GM19438 (cell line): ENCODE data around the gene PWWP3B.
"Not testable (repeated sequence)": the region's sequence is repeated elsewhere in the genome, so short reads cannot be mapped to it uniquely, and the experiment has no call there.

Experiments
- ATAC-seq: cut with Tn5 transposase; IDR thresholded peaks from one replicate; pipeline ENCODE4 v1.9.1; 2021; ENCODE audit warnings: low read depth; ENCODE audit not compliant: unreplicated experiment

PWWP3B gene

DNA sequence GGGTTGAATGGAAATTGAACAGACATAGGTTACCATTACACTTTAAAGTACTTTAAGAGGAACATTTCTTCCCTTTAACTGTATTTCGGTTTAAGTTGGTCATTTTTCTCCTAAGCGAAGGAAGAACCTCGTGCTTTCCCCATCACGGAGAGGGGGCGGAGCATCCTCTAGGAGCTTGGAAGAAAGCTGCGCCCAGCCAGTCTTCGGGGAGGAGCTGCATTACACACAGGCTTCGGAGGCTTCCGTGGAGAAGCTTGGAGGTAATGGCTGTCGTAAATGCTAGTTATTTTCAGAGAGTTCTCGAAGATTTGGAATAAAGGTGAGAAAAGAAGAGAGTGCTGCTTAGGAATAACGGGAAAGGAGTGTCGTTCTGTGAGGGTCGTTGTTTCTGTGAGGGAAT lies at the start of gene PWWP3B:
Gene PWWP3B (plus strand): TSS at position 199 of the 400 bp plus-strand sequence. CDS start 37,128 bp downstream, outside the sequence.
- no peak for ATAC-seq

DNA sequence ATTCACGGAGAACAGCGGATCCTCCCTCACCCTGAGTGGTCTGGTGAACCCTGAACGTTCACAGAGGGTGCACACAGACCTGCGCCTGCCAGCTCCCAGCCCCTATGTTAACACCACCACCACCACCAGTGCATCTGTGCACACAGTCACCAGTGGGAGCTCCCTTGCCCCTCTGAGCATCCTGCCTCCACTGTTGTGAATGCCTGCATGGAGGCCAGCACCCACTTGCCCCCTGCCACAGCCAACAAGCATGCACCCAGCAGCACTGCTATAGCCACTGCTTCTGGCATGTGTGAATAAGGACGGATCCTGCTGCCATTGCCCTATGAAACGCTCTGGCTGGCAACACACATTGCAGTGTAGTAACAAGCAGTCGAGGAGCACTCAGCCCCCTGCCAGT lies 29.1 kb upstream of the PWWP3B start:
- ATAC-seq = no peak

DNA sequence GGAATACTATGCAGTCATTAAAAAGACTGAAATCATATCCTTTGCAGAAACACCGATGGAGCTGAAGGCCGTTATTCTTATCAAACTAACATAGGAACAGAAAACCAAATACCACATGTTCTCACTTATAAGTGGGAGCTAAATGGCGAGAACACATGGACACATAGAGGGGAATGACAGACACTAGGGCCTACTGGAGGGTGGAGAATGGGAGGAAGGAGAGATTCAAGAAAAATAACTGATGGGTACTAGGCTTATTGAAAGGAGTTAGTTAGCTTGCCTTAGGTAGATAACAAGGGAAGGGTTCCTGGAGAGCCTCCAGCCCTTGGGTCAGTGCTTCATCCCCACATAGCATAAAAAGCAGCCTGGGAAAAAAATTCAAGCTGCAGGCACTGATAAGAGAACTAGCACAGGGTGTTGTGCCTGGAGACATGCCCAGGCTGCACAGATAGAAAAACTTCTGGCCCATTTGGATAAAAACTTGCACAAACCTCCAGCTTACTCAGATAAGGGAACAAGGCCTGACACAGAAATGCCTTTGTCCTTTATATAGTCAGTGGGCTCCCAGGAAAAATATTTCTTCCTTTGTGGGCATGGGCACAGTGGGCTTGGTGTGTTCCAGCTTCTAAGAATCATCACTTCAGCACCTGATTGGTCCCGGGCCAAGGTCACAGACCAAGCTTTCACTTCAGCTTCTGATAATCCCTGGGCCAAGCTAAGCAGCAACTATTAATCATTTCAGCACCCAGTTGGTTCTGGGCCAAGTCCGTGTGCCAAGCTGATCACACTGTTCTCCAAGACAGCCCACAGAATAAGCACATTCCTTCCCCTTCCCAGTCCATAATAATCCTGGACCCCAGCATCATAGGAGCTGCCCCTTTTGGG lies 23.1 kb upstream of the PWWP3B start:
- ATAC-seq = no peak

DNA sequence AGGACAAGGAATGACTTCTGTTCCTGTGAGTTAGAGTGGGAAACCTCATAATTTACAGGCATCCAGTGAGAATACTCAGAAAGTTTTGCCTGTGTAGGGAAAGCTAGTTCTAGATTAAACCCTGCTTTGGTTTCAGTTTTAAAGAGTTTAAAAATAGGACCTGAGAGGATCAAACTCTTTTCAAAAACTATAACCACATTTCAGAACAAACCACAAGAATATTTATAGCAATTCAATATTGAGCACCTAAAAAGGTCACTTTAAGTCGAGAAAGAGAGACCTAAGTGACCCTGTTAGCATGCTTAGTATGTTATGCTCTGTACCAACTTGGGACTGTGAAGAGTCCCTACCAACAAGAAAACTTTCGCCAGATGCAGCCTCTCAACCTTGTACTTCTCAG lies 17.4 kb upstream of the PWWP3B start:
- no peak for ATAC-seq

DNA sequence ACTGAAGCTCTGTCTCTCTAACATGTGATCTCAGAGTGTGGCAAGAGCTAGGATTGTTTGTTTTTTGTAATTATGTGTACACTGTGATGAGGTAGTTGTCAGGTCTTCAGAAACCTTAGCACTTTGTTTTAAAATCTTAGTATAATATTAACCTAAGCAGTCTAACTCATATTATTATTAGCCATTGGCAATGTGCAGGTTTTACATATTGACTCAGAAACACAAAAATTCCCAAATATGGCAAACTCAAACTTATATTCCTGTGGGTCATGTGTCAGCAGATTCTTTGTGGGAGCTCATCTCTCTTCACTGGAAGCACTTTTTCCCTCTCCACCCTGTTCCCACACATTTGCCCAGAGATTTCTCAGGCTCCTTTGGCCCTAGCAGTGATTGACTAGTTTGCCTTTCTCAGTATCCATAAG lies 8.2 kb upstream of the PWWP3B start:
- ATAC-seq = no peak

DNA sequence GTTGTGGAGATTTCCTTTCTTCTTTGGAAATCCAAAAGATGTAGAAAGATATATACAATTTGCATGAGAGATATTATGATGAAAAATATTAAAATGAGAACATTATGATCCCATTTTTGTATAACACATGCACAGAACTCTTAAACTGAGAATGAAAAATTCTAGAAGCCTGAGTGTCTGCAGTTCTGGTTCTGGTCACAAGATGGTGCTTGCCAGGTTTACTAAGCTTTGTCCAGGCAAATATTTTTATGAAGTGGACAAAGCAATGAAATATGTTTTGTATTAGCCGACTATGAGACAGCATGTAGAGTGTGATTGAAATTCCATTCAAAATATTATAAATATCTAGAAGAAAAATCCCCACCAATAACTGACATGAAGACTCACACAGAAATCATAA lies 2.2 kb downstream of the PWWP3B start:
- no peak for ATAC-seq

DNA sequence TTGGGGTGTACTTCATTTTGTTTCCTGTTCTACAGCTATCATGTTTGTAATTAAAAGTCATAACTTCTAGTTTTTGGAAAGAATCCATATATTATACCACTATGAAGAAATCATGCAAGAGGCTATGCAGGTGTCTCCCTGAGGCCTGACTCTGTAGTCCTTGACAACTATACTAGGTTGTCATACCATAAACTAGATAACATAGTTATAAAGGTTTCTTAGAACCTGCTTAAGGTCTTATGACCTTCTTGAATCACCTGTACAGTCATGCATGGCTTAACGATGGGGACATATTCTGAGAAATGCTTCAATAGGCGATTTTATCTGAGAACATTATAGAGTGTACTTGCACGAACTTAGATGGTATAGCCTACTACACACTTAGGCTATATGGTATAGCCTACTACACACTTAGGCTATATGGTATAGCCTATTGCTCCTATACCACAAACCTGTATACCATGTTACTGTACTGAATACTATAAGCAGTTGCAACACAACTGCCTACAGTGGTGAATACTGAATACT lies 3.3 kb downstream of the PWWP3B start:
- ATAC-seq = no peak

DNA sequence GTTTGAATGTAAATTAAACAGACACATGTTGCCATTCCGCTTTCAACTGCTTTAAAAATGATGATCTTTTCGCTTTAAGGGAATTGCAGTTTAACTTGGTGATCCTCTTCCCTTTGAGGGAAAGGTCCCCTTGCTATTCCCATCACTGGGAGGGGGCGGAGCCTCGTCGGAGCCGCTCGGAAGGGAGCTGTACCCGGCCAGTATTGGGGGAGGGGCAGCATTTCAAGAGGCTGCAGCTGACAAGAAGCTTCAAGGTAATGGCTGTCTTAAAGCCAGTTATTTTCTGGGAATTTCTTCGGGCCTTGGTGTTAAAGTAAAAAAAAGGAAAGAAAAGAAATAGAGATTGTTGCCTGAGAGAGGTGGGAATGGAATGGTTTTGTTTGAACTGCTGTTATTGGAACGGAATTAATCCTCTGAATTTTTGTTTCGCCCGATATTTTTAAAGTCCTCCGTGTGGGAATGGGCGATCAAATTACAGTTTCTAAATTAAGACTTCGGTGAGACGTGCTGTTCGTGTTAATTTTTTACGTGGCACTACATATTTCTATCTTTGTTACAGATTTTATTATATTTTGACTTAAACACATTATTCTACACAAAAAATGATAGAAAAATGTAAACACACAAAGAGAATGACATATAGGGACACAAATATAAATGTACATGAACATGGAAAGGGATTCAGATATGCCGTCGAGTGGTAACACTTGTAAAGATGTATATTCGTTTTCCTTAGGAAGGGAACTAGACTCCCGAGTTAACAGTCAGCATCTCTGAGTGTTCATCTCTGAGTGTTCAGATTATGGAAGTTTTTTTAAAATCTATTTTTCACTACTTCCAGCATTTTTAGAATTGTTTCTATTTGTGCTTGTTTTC lies 9.2 kb downstream of the PWWP3B start:
- ATAC-seq = no peak

DNA sequence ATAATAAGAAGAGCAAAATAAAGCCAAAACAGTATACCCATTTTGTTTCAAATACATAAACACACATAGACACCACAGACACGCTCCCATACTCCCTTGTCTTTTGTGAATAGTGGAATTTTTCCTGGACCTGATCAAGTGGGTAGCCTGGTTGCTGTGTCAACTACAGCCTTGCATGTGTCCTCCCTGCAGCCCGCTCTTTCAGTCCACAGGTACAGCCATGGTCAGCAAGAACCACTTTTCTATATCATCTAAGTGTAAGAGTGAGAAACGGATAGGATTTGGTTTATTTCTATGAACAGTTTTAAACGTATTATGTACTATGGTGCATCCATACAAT lies 9.8 kb downstream of the PWWP3B start:
- no peak for ATAC-seq

DNA sequence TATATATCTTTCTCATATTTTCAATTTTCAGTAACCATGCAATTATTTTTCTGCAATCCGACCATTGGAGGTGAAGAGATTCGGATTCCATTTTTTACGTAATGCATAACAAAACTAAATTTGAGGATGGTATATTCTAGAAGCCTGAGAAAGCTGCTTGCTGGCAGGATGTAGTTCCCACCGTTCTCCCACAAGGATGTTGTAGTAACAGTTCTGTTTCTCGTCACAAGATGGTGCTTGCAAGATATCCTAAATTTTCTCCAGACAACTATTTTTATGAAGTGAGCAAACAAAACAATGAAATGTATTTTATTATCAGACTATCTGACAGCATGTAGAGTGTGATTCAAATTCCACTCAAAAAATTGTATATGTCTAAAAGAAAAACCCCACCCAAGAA lies 10.7 kb downstream of the PWWP3B start:
- ATAC-seq = no peak

DNA sequence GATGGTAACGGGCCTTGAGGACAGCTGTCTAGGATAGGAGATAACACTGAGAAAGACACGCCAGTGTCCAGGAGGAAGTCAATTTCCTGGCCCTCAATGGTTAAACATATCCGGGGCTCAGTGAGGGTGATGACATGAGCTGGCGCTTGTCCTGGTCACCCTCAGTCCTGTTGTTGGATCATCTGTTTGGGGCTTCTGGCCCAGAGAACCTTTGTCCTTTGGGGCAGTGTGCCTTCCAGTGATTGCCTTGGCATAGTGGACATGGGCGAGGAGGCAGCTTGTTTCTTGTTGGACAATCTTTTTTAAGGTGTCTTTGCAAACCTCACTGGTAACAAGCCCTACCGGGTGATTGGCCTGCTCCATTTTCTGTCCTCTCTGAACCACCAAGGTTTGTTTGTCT lies 15.6 kb downstream of the PWWP3B start:
- not testable (repeated sequence) for ATAC-seq

DNA sequence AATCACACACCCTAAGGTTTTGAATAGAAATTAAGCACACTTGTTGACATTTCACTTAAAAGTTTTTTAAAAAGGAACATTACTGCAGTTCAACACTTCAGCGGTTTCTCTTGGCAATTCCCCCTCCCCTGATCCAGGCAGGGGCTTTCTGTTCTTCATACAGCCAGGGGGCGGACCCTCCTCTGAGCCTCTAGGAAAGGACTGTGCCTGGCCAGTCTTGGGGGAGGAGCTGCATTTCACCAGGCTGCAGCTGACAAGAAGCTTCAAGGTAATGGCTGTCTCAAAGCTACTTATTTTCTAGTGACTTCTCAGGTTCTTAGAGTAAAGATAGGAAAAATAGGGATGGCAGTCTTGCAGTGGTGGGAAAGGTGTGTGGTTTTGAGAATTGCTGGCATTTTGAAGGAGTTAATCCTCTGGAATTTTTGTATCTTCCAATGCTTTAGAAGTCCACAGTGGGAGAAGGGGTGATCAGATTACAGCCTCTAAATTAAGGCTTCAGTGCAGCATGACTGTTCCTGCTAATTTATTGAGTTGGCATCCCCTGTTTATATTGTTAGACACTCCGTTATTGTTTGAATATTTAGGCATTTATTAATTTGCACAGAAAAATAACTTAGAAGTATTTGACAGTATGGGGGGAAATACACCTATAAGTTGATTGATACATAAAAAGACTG lies 33.5 kb downstream of the PWWP3B start:
- ATAC-seq = no peak

DNA sequence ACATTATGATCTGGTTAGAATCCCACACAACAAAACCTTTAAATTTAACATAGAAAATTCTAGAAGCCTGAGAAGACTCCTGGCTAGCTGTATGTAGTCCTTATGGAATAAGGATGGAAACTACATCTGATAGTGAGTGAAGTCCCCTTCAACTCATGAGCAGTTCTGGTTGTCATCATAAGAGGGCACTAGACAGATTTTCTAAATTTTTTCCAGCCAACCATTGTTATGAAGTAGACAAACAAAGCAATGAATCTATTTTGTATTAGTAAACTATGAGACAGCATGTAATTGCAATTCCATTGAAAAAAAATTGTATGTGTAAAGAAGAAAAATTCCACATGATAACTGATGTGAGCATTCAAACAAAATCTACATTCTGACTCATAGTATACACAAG lies 35.2 kb downstream of the PWWP3B start:
- no peak for ATAC-seq

DNA sequence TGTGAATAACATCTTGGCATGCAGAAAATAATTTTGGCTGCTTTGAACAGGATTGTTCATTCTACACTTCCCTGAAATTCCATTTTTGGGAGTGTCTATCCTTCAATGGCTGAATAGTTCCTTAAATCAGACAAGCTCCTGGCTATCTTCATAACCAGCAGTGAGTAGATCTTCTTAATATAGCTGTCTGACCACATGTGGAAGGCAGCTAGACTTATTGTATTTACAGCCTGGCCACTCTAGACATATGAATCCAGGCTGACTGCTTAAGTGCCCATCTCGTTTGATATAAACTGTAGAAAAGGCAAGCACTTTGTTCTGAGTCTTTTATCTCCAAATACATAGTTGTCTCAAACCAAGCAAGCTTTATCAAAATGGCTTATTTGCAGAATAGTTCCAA lies 40.0 kb downstream of the PWWP3B start:
- ATAC-seq = no peak
